ENCODE data around the gene GANAB. TPM values are rescaled to one million over a fixed set of nuclear protein-coding genes. Genes with fewer than 3 reads are reported as not detected.

Gene GANAB
- total RNA-seq, 1 experiment from 2014 or later: 274 TPM

GRCh38 chr11:62632492-62632891, 13.9 kb downstream of the GANAB start:
- Histone ChIP-seq H2AFZ (ENCODE audit: low read length) (no peak overlapping the region), H3K79me2 (ENCODE audit: low read length) (no peaks in the 10 kb centered on the region), H3K4me1 (ENCODE audit: insufficient read depth, low read length) (no peaks in the 10 kb centered on the region), H3K27me3 (ENCODE audit: low read length) (no peaks in the 10 kb centered on the region), H3K9ac (ENCODE audit: low read length) (no peak overlapping the region), H3K4me3 (ENCODE audit: low read length) (no peak overlapping the region), H3K36me3 (ENCODE audit: low read depth, low read length) (peaks cover 70% of the 10 kb centered on the region), H3K27ac (ENCODE audit: low read length) (no peak overlapping the region), H4K20me1 (ENCODE audit: low read length) (no peaks in the 10 kb centered on the region), H3K4me2 (ENCODE audit: low read length) (no peak overlapping the region), H3F3A (ENCODE audit: low read length, unreplicated experiment) (no peaks in the 10 kb centered on the region), H3K9me2 (replicated peaks; ENCODE audit: low read length) (no peaks in the 10 kb centered on the region), H3K9me3 (ENCODE audit: low read length) (no peaks in the 10 kb centered on the region)
- CTCF ChIA-PET: no interaction called here
- no peak for ATAC-seq
- POLR2A ChIA-PET (ENCODE audit: unreplicated experiment): no interaction called here
- BruUV-seq (replicated peaks): no TSS peak
- intact Hi-C loops (cut with micrococcal nuclease): no loop called here
- TF ChIP-seq EZH2 (IDR thresholded peaks at IDR 0.05; ENCODE audit: low read length, unreplicated experiment) (no peak), EZH2phosphoT487 (IDR thresholded peaks at IDR 0.05; ENCODE audit: borderline replicate concordance, low read length) (no peak)
- TF ChIP-seq, protein P1, sequence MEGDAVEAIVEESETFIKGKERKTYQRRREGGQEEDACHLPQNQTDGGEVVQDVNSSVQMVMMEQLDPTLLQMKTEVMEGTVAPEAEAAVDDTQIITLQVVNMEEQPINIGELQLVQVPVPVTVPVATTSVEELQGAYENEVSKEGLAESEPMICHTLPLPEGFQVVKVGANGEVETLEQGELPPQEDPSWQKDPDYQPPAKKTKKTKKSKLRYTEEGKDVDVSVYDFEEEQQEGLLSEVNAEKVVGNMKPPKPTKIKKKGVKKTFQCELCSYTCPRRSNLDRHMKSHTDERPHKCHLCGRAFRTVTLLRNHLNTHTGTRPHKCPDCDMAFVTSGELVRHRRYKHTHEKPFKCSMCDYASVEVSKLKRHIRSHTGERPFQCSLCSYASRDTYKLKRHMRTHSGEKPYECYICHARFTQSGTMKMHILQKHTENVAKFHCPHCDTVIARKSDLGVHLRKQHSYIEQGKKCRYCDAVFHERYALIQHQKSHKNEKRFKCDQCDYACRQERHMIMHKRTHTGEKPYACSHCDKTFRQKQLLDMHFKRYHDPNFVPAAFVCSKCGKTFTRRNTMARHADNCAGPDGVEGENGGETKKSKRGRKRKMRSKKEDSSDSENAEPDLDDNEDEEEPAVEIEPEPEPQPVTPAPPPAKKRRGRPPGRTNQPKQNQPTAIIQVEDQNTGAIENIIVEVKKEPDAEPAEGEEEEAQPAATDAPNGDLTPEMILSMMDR (conservative IDR thresholded peaks at IDR 0.05; ENCODE audit: low read depth, low read length): no peak
- no peak for DNase-seq

- BruUV-seq (replicated peaks): no TSS peak
- Histone ChIP-seq H3K4me3 (ENCODE audit: low read length) (no peak overlapping the region), H3K79me2 (ENCODE audit: low read length) (no peaks in the 10 kb centered on the region), H3K9ac (ENCODE audit: low read length) (no peak overlapping the region), H3K27ac (ENCODE audit: low read length) (no peak overlapping the region), H3K27me3 (ENCODE audit: low read length) (no peaks in the 10 kb centered on the region), H3K4me2 (ENCODE audit: low read length) (no peak overlapping the region), H3K36me3 (ENCODE audit: low read depth, low read length) (peaks cover 67% of the 10 kb centered on the region), H2AFZ (ENCODE audit: low read length) (no peak overlapping the region), H3K4me1 (ENCODE audit: insufficient read depth, low read length) (peaks cover under 1% of the 10 kb centered on the region; the same call in 1 of the 2 replicates), H3K9me3 (ENCODE audit: low read length) (no peaks in the 10 kb centered on the region), H4K20me1 (ENCODE audit: low read length) (no peaks in the 10 kb centered on the region), H3K9me2 (replicated peaks; ENCODE audit: low read length) (no peaks in the 10 kb centered on the region), H3F3A (ENCODE audit: low read length, unreplicated experiment) (peaks cover 8% of the 10 kb centered on the region)
- POLR2A ChIA-PET (ENCODE audit: unreplicated experiment): interaction anchor here (0.7 kb wide), 1 partner anchor 228 kb away, joined by 3 read pairs; no protein-coding TSS in a partner anchor
- TF ChIP-seq EZH2phosphoT487 (IDR thresholded peaks at IDR 0.05; ENCODE audit: borderline replicate concordance, low read length): no peak
- TF ChIP-seq, protein P1 (conservative IDR thresholded peaks at IDR 0.05; ENCODE audit: low read depth, low read length): peak; percentile 24; the same call in 1 of the 2 replicates
- CTCF ChIA-PET: no interaction called here
- ATAC-seq (peak; percentile 25; the same call in 1 of the 2 replicates), DNase-seq (no peak)
- intact Hi-C loops (cut with micrococcal nuclease): no loop called here
Observed at GRCh38 chr11:62627713-62628112, 18.7 kb downstream of the GANAB start.

DNA sequence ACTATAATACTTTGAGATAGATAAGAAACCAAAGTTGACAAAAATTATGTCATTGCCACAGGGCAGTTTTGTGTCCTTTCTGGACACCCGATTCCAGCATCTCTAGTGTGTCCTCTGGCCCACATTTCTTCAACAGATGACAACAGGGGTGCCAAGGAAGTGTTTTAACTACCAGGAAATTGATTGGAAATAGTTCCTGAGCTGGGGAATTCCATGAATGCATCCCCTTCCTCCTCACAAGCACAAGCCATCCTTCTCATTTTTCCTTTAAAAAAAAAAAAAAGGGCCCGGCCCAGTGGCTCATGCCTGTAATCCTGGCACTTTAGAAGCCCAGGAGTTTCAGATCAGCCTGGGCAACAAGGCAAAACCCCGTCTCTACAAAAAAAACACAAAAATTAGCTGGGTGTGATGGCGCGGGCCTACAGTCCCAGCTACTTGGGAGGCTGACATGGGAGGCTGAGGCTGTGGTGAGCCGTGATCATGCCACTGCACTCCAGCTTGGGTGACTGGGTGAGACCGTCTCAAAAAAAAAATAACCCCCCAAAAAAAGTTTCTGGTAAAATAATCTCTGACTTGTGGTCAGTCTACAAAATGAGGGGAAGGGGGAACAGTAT, 23.8 kb downstream of the GANAB start:
- Histone ChIP-seq H3K4me1 (ENCODE audit: insufficient read depth, low read length) (peaks cover 21% of the 10 kb centered on the region), H3K27ac (ENCODE audit: low read length) (peak overlapping the region; percentile 79), H2AFZ (ENCODE audit: low read length) (peak overlapping the region; percentile 74), H4K20me1 (ENCODE audit: low read length) (no peaks in the 10 kb centered on the region), H3F3A (ENCODE audit: low read length, unreplicated experiment) (peaks cover 13% of the 10 kb centered on the region), H3K9ac (ENCODE audit: low read length) (peak overlapping the region; percentile 41), H3K79me2 (ENCODE audit: low read length) (peaks cover 24% of the 10 kb centered on the region), H3K4me3 (ENCODE audit: low read length) (no peak overlapping the region; the same call in 1 of the 2 replicates), H3K9me2 (replicated peaks; ENCODE audit: low read length) (no peaks in the 10 kb centered on the region), H3K36me3 (ENCODE audit: low read depth, low read length) (peaks cover 25% of the 10 kb centered on the region), H3K4me2 (ENCODE audit: low read length) (peak overlapping the region; percentile 84), H3K27me3 (ENCODE audit: low read length) (no peaks in the 10 kb centered on the region), H3K9me3 (ENCODE audit: low read length) (no peaks in the 10 kb centered on the region)
- TF ChIP-seq EZH2phosphoT487 (IDR thresholded peaks at IDR 0.05; ENCODE audit: borderline replicate concordance, low read length) (no peak), EZH2 (IDR thresholded peaks at IDR 0.05; ENCODE audit: low read length, unreplicated experiment) (no peak)
- TF ChIP-seq, protein P1 (conservative IDR thresholded peaks at IDR 0.05; ENCODE audit: low read depth, low read length): no peak
- BruUV-seq (replicated peaks): TSS peak; percentile 99
- no peak for DNase-seq
- POLR2A ChIA-PET (ENCODE audit: unreplicated experiment): interaction anchor here (0.6 to 1.2 kb wide), 3 partner anchors 31 to 131 kb away, joined by 4 to 20 read pairs (median 6); partner anchors contain the start of genes EEF1G and TUT1
- intact Hi-C loops (cut with micrococcal nuclease): loop anchor here (2.0 kb wide), 1 partner anchor 30 kb away; the partner anchor contains the start of gene INTS5
- CTCF ChIA-PET: interaction anchor here (0.5 to 1.3 kb wide), 4 partner anchors 42 to 156 kb away, joined by 3 to 6 read pairs (median 4); partner anchors contain the start of genes C11orf98, CSKMT and TAF6L
- ATAC-seq: no peak

Measured in PC-3 (cell line).